ENCODE results near the gene GPR155. TPM values are rescaled to one million over a fixed set of nuclear protein-coding genes. Genes with fewer than 3 reads are reported as not detected.
A peak's percentile ranks its signal among the peaks of the same experiment; 100 is the strongest.

The GPR155 gene
- polyA plus RNA-seq, 3 donors = 3.4 to 7.6 (median 7.0) TPM

GRCh38 chr2:174385201-174385600 is 101.6 kb downstream of the GPR155 start:
- Mint-ChIP-seq H3K4me1 (peaks cover 15% of the 10 kb centered on the region), H3K9me3 (peaks cover 13 to 32% (median 20%) of the 10 kb centered on the region in 7 donors), H3K4me3 (no peak overlapping the region), H3K27ac (peak overlapping the region in 2 of 7 donors; percentile 68 to 85), H3K27me3 (ENCODE audit: low read depth in 3 of 3) (no peaks in the 10 kb centered on the region), H3K36me3 (peaks cover 73 to 88% of the 10 kb centered on the region in 2 donors)
- Histone ChIP-seq H3K9ac (ENCODE audit: insufficient read depth, low read length, poor library complexity, severe bottlenecking) (no peak overlapping the region), H3K9me3 (replicated peaks in 1 of 2; ENCODE audit: control insufficient read depth in 1 of 2, insufficient read depth in 1 of 2, low read length in 2 of 2) (peaks cover 10 to 19% of the 10 kb centered on the region in 2 donors), H3K27me3 (ENCODE audit: control insufficient read depth in 2 of 2, insufficient read depth in 2 of 2, low read length in 2 of 2) (no peaks in the 10 kb centered on the region), H3K36me3 (replicated peaks in 1 of 2; ENCODE audit: control insufficient read depth in 1 of 2, insufficient read depth in 2 of 2, low read length in 2 of 2) (peaks cover 54 to 82% of the 10 kb centered on the region in 2 donors), H3K4me2 (replicated peaks; ENCODE audit: extremely low read depth, low read length, poor library complexity, severe bottlenecking) (no peak overlapping the region), H2AFZ (ENCODE audit: insufficient read depth, low read depth, low read length, poor library complexity, severe bottlenecking) (no peak overlapping the region), H3K79me2 (ENCODE audit: insufficient read depth, low read length) (peaks cover 58% of the 10 kb centered on the region), H3K4me1 (ENCODE audit: control insufficient read depth in 1 of 2, insufficient read depth in 2 of 2, low read length in 2 of 2) (peaks cover 8 to 15% of the 10 kb centered on the region in 2 donors), H4K20me1 (ENCODE audit: insufficient read depth, low read length) (peaks cover 16% of the 10 kb centered on the region), H3K4me3 (replicated peaks in 1 of 3; ENCODE audit: low read depth in 2 of 3, low read length in 3 of 3) (no peak overlapping the region), H3K27ac (ENCODE audit: low read depth in 1 of 2, low read length in 2 of 2) (no peak overlapping the region)
- peak in 1 of 3 donors; percentile 18 for DNase-seq
- TF ChIP-seq CTCF (IDR thresholded peaks at IDR 0.05) = no peak
- WGBS (ENCODE audit: insufficient coverage) = no CpG with 5 or more reads among the region's 3 CpGs
- intact Hi-C loops (cut with micrococcal nuclease) = no loop called here

- H3K9me3 ChIP-seq (replicated peaks in 1 of 2; ENCODE audit: control insufficient read depth in 1 of 2, insufficient read depth in 1 of 2, low read length in 2 of 2) = peaks cover 6 to 7% of the 10 kb centered on the region in 2 donors
- peak; percentile 57 to 79 (median 71) for DNase-seq
- H3K4me2 ChIP-seq (replicated peaks; ENCODE audit: extremely low read depth, low read length, poor library complexity, severe bottlenecking) = peak overlapping the region; percentile 31
- peak overlapping the region; percentile 67 to 81 for H3K27ac ChIP-seq (ENCODE audit: low read depth in 1 of 2, low read length in 2 of 2)
- H4K20me1 ChIP-seq (ENCODE audit: insufficient read depth, low read length) = peaks cover 5% of the 10 kb centered on the region
- peaks cover 64 to 81% of the 10 kb centered on the region in 2 donors for H3K36me3 ChIP-seq (replicated peaks in 1 of 2; ENCODE audit: control insufficient read depth in 1 of 2, insufficient read depth in 2 of 2, low read length in 2 of 2)
- Mint-ChIP-seq H3K4me1 (peaks cover 11% of the 10 kb centered on the region), H3K27me3 (ENCODE audit: low read depth in 3 of 3) (no peaks in the 10 kb centered on the region), H3K9me3 (peaks cover 6 to 20% (median 10%) of the 10 kb centered on the region in 7 donors), H3K36me3 (peaks cover 69 to 88% of the 10 kb centered on the region in 2 donors), H3K27ac (peak overlapping the region; percentile 85 to 93 (median 89)), H3K4me3 (no peak overlapping the region)
- H3K79me2 ChIP-seq (ENCODE audit: insufficient read depth, low read length) = peaks cover 44% of the 10 kb centered on the region
- H3K4me1 ChIP-seq (ENCODE audit: control insufficient read depth in 1 of 2, insufficient read depth in 2 of 2, low read length in 2 of 2) = peaks cover 8 to 15% of the 10 kb centered on the region in 2 donors
- H3K4me3 ChIP-seq (replicated peaks in 1 of 3; ENCODE audit: low read depth in 2 of 3, low read length in 3 of 3) = peak overlapping the region in 1 of 3 experiments; percentile 9
- intact Hi-C loops (cut with micrococcal nuclease) = no loop called here
- H2AFZ ChIP-seq (ENCODE audit: insufficient read depth, low read depth, low read length, poor library complexity, severe bottlenecking) = no peak overlapping the region
- no peak for TF ChIP-seq CTCF (IDR thresholded peaks at IDR 0.05)
- no CpG with 5 or more reads among the region's 1 CpG for WGBS (ENCODE audit: insufficient coverage)
- no peak overlapping the region for H3K9ac ChIP-seq (ENCODE audit: insufficient read depth, low read length, poor library complexity, severe bottlenecking)
- H3K27me3 ChIP-seq (ENCODE audit: control insufficient read depth in 2 of 2, insufficient read depth in 2 of 2, low read length in 2 of 2) = no peaks in the 10 kb centered on the region
These were observed 103.0 kb downstream of the GPR155 start for GRCh38 chr2:174383796-174384195.

Other genes starting within 250 kb of the GPR155 start
- gene OLA1, start 238.5 kb downstream of the GPR155 start, polyA plus RNA-seq = 10 to 100 TPM; 24.9 to 72.3 (median 71.9) TPM
- not detected for gene SP9, start 152.1 kb downstream of the GPR155 start, polyA plus RNA-seq
- gene SCRN3, start 91.3 kb downstream of the GPR155 start, polyA plus RNA-seq = 10 to 100 TPM in 1 of 3 donors, 1 to 10 TPM in 2; 6.5 to 11.2 (median 7.2) TPM
- gene WIPF1, start 110.8 kb upstream of the GPR155 start, polyA plus RNA-seq = 100 to 1,000 TPM in 1 of 3 donors, 10 to 100 TPM in 2; 43.9 to 126 (median 74.3) TPM